RWPE2 (cell line): Measurements from ENCODE around the gene CHST11.

Experiments
- ATAC-seq: fragments of 200-7000 bp; cut with Tn5 transposase; 3 replicates; pipeline ENCODE4 v1.9.1; 2021; ENCODE audit warnings: low read depth
- DNase-seq: peaks from one replicate; pipeline ENCODE4 v3.0.0-alpha.2; 2020; ENCODE audit warnings: low spot score
- H3K27ac ChIP-seq: fragments of 450-650 bp; 2 replicates; pipeline ENCODE4 v1.5.1; 2017; ENCODE audit warnings: mild to moderate bottlenecking; ENCODE audit not compliant: poor library complexity, severe bottlenecking
- H3K27me3 ChIP-seq: fragments of 250-450 bp; sonication (Bioruptor Pico); 2 replicates; pipeline ENCODE4 v1.5.1; 2021; ENCODE audit warnings: mild to moderate bottlenecking, moderate library complexity; ENCODE audit not compliant: insufficient read depth, poor library complexity, severe bottlenecking
- H3K36me3 ChIP-seq: fragments of 250-450 bp; sonication (Bioruptor Pico); 2 replicates; pipeline ENCODE4 v1.5.1; 2020; ENCODE audit warnings: low read depth, mild to moderate bottlenecking, moderate library complexity
- H3K4me1 ChIP-seq: fragments of 250-450 bp; sonication (Bioruptor Pico); 2 replicates; pipeline ENCODE4 v1.5.1; 2021; ENCODE audit warnings: mild to moderate bottlenecking, moderate library complexity; ENCODE audit not compliant: insufficient read depth, poor library complexity, severe bottlenecking
- H3K4me3 ChIP-seq: fragments of 250-450 bp; sonication (Bioruptor Pico); 2 replicates; pipeline ENCODE4 v1.5.1; 2021; ENCODE audit warnings: mild to moderate bottlenecking, moderate library complexity; ENCODE audit not compliant: severe bottlenecking
- H3K9me3 ChIP-seq: fragments of 250-450 bp; sonication (Bioruptor Pico); 2 replicates; pipeline ENCODE4 v1.5.1; 2021; ENCODE audit warnings: mild to moderate bottlenecking, moderate library complexity; ENCODE audit not compliant: severe bottlenecking
- CTCF ChIP-seq: fragments of 450-650 bp; IDR thresholded peaks from one replicate; pipeline ENCODE4 v1.5.1; 2017; ENCODE audit warnings: mild to moderate bottlenecking, moderate library complexity; ENCODE audit not compliant: poor library complexity, severe bottlenecking

CHST11 gene

GRCh38 chr12:104567832-104568486 lies 111.2 kb downstream of the CHST11 start:
- no peaks in the 10 kb centered on the region for H3K4me1 ChIP-seq
- H3K27ac ChIP-seq: no peak overlapping the region
- no peak for DNase-seq
- no peaks in the 10 kb centered on the region for H3K9me3 ChIP-seq
- H3K4me3 ChIP-seq: no peak overlapping the region
- no peak for TF ChIP-seq CTCF
- no peaks in the 10 kb centered on the region for H3K36me3 ChIP-seq
- H3K27me3 ChIP-seq: no peaks in the 10 kb centered on the region
- no peak for ATAC-seq

- H3K9me3 ChIP-seq: no peaks in the 10 kb centered on the region
- no peaks in the 10 kb centered on the region for H3K27me3 ChIP-seq
- H3K36me3 ChIP-seq: no peaks in the 10 kb centered on the region
- DNase-seq: no peak
- no peak for ATAC-seq
- no peak for TF ChIP-seq CTCF
- no peaks in the 10 kb centered on the region for H3K4me1 ChIP-seq
- no peak overlapping the region for H3K4me3 ChIP-seq
- no peak overlapping the region for H3K27ac ChIP-seq
Measured at GRCh38 chr12:104568487-104568868, 111.7 kb downstream of the CHST11 start.

GRCh38 chr12:104568935-104569334 lies 112.2 kb downstream of the CHST11 start:
- Histone ChIP-seq H3K9me3 (no peaks in the 10 kb centered on the region), H3K36me3 (no peaks in the 10 kb centered on the region), H3K4me1 (no peaks in the 10 kb centered on the region), H3K4me3 (no peak overlapping the region), H3K27me3 (no peaks in the 10 kb centered on the region), H3K27ac (no peak overlapping the region)
- no peak for ATAC-seq
- no peak for TF ChIP-seq CTCF
- DNase-seq: no peak

- Histone ChIP-seq H3K9me3 (no peaks in the 10 kb centered on the region), H3K4me3 (no peak overlapping the region), H3K27ac (no peak overlapping the region), H3K4me1 (no peaks in the 10 kb centered on the region), H3K36me3 (no peaks in the 10 kb centered on the region), H3K27me3 (no peaks in the 10 kb centered on the region)
- ATAC-seq: no peak
- no peak for TF ChIP-seq CTCF
- no peak for DNase-seq
Measured at GRCh38 chr12:104569346-104570173, 112.8 kb downstream of the CHST11 start.
